Measurements from ENCODE around the gene IL17F. TPM values are rescaled to one million over a fixed set of nuclear protein-coding genes. Genes with fewer than 3 reads are reported as not detected.
A peak's percentile ranks its signal among the peaks of the same experiment; 100 is the strongest.

IL17F gene
- total RNA-seq (not detected), polyA plus RNA-seq (not detected)

DNA sequence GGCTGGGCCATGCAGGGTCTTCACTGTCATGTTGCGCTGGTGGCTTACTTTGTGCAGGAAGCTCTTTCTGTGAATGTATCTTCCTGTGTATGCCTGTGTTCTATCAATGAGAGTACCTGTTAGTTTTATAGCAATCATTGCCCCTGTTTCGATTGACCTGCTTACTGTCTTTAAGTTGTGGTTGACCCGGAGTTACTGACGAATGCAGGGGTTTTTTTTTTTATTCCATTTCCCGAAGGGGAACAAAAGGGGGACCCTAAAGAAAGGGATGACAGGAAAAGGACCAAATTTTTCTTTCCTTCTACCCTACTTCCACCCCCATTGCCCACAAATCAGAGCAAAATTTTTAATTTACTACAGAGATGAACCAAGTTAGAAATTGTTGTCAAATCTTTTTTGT is at the start of gene IL17F:
Gene IL17F (minus strand): TSS at position 101 of the 400 bp plus-strand sequence. CDS start 71 bp downstream, at position 30.
- H3K36me3 ChIP-seq (ENCODE audit: insufficient read depth) = no peaks in the 10 kb centered on the region
- no peaks in the 10 kb centered on the region for H3K4me1 ChIP-seq (ENCODE audit: insufficient read depth)
- 82% methylated on average over 5 of the region's 5 CpGs for WGBS
- DNase-seq (ENCODE audit: extremely low spot score) = no peak
- no peak within 1 kb of the TSS for H3K4me3 ChIP-seq (ENCODE audit: low read depth, low read length)
- no peak within 1 kb of the TSS for H3K27ac ChIP-seq (ENCODE audit: low read depth)

DNA sequence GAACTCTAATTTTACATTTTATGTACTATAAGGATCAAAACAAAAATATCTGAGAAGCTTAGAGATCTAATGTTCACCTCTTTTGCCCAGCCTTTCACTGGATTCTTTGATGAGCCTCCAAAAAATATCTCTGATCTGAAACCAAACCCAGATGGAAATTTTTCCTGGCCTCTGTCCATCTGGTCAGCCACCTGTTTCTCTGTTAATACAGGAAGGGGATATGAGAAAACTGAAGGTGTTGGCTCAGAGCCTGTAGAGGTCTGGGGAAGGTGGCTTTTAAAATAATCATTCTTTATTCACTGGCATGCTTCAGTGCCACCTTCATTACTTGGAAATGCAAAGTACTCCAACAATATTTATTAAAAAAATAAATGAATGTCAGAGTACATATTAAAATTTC is 48.8 kb upstream of the IL17F start:
- DNase-seq (ENCODE audit: extremely low spot score) = no peak
- Histone ChIP-seq H3K4me3 (ENCODE audit: low read depth, low read length) (no peak overlapping the region), H3K4me1 (ENCODE audit: insufficient read depth) (no peaks in the 10 kb centered on the region), H3K27ac (ENCODE audit: low read depth) (no peak overlapping the region), H3K36me3 (ENCODE audit: insufficient read depth) (no peaks in the 10 kb centered on the region)

DNA sequence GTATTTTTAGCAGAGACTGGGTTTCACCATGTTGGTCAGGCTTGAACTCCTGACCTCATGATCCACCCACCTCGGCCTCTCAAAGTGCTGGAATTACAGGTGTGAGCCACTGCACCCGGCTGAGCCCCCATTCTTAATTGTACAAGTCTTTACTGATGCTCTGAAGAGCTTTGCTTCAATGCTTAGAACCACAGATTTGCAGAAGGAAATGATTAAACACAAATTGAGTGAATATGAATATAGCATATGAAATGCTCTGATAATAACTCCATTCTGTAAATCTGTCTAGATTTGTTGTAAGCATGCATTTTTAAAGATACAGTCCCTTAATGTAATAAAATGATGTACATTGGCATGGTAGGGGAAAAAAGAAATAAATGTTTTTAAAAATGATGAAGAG is 44.5 kb upstream of the IL17F start:
- Histone ChIP-seq H3K4me1 (ENCODE audit: insufficient read depth) (no peaks in the 10 kb centered on the region), H3K4me3 (ENCODE audit: low read depth, low read length) (no peak overlapping the region), H3K36me3 (ENCODE audit: insufficient read depth) (no peaks in the 10 kb centered on the region), H3K27ac (ENCODE audit: low read depth) (no peak overlapping the region)
- 88% methylated on average over 2 of the region's 2 CpGs for WGBS
- DNase-seq (ENCODE audit: extremely low spot score) = no peak

DNA sequence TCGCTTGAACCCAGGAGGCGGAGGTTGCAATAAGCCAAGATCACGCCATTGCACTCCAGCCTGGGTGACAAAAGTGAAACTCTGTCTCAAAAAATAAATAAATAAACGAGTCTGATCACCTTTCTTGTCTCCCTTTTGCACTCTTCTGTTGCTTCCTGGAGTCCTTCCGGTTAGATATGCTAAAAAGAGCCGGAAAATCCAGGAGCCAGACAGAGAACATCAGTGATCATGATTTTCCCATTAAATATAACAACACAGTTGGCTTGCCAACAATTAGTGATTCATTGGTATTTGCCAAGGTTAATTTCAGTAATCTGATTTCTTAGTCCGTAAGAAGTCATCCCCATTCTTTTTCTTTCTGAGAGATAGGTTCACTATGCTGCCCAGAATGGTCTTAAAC is 43.9 kb upstream of the IL17F start:
- H3K4me3 ChIP-seq (ENCODE audit: low read depth, low read length) = no peak overlapping the region
- no peak for DNase-seq (ENCODE audit: extremely low spot score)
- WGBS = 90% methylated on average over 7 of the region's 7 CpGs
- no peaks in the 10 kb centered on the region for H3K36me3 ChIP-seq (ENCODE audit: insufficient read depth)
- H3K27ac ChIP-seq (ENCODE audit: low read depth) = no peak overlapping the region
- no peaks in the 10 kb centered on the region for H3K4me1 ChIP-seq (ENCODE audit: insufficient read depth)

DNA sequence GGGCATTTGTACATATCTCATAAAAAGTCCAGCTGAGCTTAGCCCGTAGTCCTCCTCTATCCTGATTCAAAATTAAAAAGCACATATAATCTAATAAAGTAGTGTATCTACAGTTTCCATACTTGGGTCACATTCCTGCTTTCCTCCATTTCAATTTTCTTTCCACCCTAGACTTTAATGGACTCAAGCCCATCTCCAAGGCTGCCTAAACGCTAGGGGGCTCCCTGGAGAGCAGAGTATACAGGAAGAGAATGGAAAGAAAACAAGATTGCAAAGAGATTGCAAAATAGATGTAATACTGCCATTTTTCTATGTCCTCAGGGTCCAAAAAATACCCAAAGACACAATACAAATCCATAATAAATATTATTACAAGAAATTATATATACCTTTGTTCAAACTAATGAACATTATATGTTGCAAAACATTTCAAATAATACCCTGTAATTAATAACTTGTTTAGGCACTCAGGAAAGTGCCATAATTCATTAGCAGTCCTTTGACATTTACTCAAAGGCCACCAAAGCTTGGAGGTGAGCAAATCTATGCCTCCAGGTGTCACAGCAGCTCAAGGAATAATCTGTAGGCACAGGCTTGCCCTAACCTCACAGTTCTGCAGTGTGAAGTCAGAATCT is 42.6 kb upstream of the IL17F start:
- Histone ChIP-seq H3K4me1 (ENCODE audit: insufficient read depth) (no peaks in the 10 kb centered on the region), H3K27ac (ENCODE audit: low read depth) (no peak overlapping the region), H3K36me3 (ENCODE audit: insufficient read depth) (peaks cover 3% of the 10 kb centered on the region), H3K4me3 (ENCODE audit: low read depth, low read length) (no peak overlapping the region)
- WGBS = 20% methylated on average over 2 of the region's 2 CpGs
- DNase-seq (ENCODE audit: extremely low spot score) = no peak

DNA sequence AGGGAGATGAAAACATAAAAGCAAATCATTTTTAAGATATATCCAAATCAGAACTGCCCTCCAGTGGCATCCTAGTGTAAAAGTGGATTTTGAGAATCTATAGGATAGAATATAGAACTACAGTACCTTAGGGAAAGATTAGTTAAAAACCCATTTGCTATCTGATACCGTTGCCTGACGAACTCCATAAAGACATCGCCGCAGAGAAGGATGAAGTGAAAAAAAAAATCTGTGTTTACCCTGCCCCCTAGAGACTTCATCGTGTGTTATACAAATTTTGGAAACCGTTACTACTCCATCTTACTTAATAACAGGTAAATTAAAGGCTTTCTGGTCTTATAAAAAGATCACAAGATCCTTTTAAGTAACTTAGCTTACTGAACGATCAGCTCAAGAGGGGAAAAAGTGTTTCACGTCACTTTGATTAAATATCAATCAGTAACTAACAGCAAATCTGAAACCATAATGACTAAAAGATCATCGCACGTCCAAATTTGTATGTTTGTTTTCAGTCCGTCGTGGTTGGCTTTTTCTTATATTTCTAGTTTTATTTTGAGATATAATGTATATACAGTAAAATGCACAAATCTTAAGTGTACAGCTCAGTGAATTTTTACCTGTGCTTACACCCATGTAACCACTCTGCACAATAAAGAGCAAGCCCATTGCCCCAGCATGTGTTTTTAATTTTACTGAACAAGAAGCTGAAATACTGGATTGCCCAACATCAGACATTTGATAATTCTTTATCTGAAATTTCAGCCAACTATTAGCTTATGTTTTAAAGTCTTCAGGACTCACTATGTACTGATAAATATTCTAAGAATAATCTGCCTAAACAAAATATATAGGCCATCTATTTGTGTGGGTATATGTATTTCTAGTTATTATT is 41.1 kb upstream of the IL17F start:
- peaks cover 3% of the 10 kb centered on the region for H3K36me3 ChIP-seq (ENCODE audit: insufficient read depth)

DNA sequence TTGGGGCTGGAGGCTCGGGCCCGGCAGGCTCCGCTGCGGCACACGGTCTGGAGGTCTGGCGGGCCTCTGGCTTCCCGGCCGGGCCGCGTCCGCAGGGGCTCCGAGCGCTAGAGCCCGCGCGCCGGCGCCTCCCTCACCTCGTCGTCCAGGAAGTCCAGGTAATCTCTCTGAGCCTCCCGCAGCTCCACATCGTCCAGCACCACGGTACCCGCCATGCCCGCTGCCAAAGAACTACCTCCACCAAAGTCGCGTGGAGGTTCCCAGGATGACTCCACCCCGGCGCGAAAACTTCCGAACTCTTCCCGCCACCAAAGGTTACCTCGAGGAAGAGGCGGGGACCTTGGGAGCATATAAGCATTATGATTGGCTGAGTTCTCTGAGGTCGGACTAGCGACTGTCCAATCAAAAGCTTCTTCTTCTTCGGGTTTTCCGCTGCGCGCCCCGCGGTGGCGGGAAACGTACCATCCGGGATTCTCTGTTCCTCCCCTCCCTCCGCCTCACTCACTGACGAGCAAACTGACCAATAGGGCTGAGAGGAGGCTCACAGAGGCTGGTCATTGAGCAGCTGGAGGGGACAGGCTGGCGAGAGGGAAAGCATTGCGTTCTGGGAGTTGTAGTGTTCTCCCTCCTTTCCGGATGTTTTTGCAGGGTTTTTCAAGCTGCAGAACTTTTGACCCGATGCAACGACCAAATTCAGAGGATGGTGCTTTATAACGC is 40.3 kb upstream of the IL17F start, which contains the start of gene MCM3:
Gene MCM3 (minus strand): TSS at position 283 of the 717 bp plus-strand sequence. CDS start 68 bp downstream, at position 215.
- no peaks in the 10 kb centered on the region for H3K4me1 ChIP-seq (ENCODE audit: insufficient read depth)
- peaks cover 3% of the 10 kb centered on the region for H3K36me3 ChIP-seq (ENCODE audit: insufficient read depth)
- no peak within 1 kb of the TSS for H3K27ac ChIP-seq (ENCODE audit: low read depth)
- WGBS = under 1% methylated on average over 53 of the region's 53 CpGs
- H3K4me3 ChIP-seq (ENCODE audit: low read depth, low read length) = peak within 1 kb of the TSS; percentile 54
- DNase-seq (ENCODE audit: extremely low spot score) = peak; percentile 99

More for the DNA sequence above, 41.1 kb upstream of the IL17F start:
- WGBS = 14% methylated on average over 12 of the region's 12 CpGs
- no peak for DNase-seq (ENCODE audit: extremely low spot score)
- H3K4me1 ChIP-seq (ENCODE audit: insufficient read depth) = no peaks in the 10 kb centered on the region
- H3K27ac ChIP-seq (ENCODE audit: low read depth) = no peak overlapping the region
- H3K4me3 ChIP-seq (ENCODE audit: low read depth, low read length) = peak overlapping the region; percentile 32

DNA sequence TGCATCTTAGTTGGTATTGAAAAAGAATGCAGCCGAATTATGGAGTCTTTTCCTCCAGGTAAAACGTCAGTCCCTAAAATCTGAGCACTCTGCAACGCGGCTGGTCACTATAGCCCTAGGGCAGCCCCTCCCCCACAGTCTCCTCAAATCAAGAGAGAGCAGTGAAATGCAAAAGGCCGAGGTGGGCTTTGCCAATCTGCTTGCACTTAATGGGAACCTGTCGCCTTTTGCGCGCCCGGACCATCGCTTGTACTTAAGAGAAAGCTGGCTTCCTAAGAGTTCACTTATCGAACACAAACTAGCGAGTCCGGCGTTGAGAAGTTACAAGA is 39.8 kb upstream of the IL17F start:
- WGBS = under 1% methylated on average over 14 of the region's 14 CpGs
- DNase-seq (ENCODE audit: extremely low spot score) = no peak
- Histone ChIP-seq H3K4me3 (ENCODE audit: low read depth, low read length) (peak overlapping the region; percentile 54), H3K4me1 (ENCODE audit: insufficient read depth) (no peaks in the 10 kb centered on the region), H3K36me3 (ENCODE audit: insufficient read depth) (peaks cover 5% of the 10 kb centered on the region), H3K27ac (ENCODE audit: low read depth) (no peak overlapping the region)

DNA sequence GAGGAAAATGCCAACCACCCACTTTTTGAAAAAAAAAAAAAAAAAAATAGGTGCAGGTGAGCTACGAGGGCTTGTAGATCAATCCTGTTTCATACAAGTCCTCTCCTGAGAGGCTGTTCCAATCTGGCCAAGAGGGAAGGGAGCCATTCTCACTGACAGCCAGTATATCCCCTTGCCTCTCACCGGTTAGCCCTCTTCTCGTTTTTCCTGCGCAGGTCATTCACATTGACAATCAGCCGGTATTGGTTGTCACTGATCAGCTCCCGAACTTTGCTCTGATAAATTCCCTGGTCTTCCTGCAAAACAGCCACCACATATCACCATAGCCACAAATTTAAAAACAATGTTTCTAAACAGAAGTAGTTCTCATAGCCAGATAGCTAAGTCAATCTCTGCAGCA is 38.8 kb upstream of the IL17F start:
- no peaks in the 10 kb centered on the region for H3K4me1 ChIP-seq (ENCODE audit: insufficient read depth)
- H3K4me3 ChIP-seq (ENCODE audit: low read depth, low read length) = no peak overlapping the region
- peaks cover 9% of the 10 kb centered on the region for H3K36me3 ChIP-seq (ENCODE audit: insufficient read depth)
- DNase-seq (ENCODE audit: extremely low spot score) = no peak
- H3K27ac ChIP-seq (ENCODE audit: low read depth) = no peak overlapping the region
- WGBS = 61% methylated on average over 6 of the region's 6 CpGs

DNA sequence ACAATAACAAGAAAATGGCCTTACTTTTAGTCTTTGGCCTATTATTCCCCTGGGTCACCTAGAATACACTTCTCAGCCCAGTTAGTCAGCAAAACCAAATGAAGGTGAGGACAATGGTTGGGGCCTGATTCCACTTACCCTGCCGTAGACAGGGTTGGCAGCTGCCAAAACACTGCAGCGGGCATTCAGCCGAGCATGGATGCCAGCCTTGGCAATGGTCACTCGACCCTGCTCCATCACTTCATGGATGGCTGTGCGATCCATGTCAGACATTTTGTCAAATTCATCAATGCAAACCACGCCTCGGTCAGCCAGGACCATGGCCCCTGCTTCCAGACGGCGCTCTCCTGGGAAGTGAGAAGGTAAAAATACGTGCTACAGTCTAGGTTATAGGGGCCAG is 31.8 kb upstream of the IL17F start:
- 94% methylated on average over 10 of the region's 10 CpGs for WGBS
- no peak overlapping the region for H3K4me3 ChIP-seq (ENCODE audit: low read depth, low read length)
- H3K36me3 ChIP-seq (ENCODE audit: insufficient read depth) = peaks cover 9% of the 10 kb centered on the region
- no peaks in the 10 kb centered on the region for H3K4me1 ChIP-seq (ENCODE audit: insufficient read depth)
- no peak for DNase-seq (ENCODE audit: extremely low spot score)
- no peak overlapping the region for H3K27ac ChIP-seq (ENCODE audit: low read depth)

DNA sequence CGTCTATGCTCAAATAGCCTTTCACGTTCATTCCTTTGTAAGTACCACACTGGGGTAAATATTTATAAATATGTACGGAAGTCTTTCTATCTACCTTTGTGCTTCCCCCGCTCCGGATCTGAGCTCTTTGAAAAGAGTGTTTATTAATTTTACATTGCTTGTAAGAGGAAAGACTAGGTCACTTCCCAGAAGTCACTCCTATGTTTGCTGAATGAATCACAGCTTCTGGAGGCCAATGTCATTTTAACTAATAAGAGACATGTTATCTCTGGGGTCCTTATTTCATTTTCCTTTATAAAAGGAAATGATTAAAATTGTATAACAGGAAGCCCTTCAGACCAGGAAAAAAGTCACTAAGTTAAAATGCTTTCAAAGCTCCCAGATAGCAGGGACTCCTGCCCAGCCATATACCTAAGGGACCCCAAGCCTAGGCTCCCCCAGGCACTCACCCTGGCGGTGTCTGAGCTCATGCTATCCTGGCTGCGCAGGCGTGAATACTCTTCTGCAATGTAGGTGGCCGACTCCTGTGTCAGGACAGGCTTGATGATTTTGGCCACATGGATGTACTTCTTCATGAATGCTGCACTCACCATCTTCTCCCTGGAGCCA is 27.7 kb upstream of the IL17F start:
- H3K4me3 ChIP-seq (ENCODE audit: low read depth, low read length) = no peak overlapping the region
- WGBS = 86% methylated on average over 9 of the region's 9 CpGs
- H3K36me3 ChIP-seq (ENCODE audit: insufficient read depth) = peaks cover 3% of the 10 kb centered on the region
- no peaks in the 10 kb centered on the region for H3K4me1 ChIP-seq (ENCODE audit: insufficient read depth)
- no peak for DNase-seq (ENCODE audit: extremely low spot score)
- H3K27ac ChIP-seq (ENCODE audit: low read depth) = no peak overlapping the region

DNA sequence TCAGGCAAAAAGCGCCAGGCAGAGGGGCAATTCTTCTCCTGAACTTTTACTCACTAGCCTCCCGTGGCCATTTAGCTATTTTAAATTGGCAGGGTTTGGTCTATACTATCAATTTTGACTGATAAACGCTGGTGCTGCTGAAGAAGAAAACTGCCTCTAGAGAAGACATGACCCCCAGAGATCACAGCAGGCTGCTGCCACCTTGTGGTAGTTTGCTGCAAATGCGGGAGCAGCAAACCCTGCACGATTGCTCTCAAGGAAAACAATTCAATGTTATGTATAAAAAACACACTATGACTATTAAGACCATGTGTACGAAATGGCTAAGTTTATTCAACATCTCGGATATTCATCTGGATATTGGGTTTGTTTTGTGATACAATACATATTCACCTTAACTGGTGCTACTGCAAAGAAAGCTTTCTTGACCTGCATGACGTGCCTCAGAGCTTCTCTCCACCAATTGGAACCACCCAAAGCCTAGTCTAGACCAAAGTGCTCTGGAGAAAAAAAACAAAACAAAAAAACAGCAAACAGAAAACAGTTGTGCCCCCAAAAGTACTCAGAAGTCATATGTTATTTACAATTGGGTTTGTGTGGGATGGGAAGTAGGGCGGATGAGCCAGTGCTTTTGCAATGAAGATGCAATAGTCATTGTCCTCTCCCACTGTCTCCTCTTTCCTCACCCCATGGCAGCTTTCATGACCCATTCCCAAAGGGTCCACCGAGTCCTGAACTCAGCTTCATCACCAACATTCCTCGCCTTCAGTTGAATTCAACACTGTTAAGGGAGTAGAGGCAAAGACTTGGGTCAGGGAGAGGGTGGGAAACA is 19.6 kb upstream of the IL17F start:
- H3K36me3 ChIP-seq (ENCODE audit: insufficient read depth) = no peaks in the 10 kb centered on the region
- H3K27ac ChIP-seq (ENCODE audit: low read depth) = no peak overlapping the region
- no peak for DNase-seq (ENCODE audit: extremely low spot score)
- H3K4me1 ChIP-seq (ENCODE audit: insufficient read depth) = no peaks in the 10 kb centered on the region
- WGBS = 47% methylated on average over 11 of the region's 11 CpGs
- no peak overlapping the region for H3K4me3 ChIP-seq (ENCODE audit: low read depth, low read length)
